Smooth muscle cell (in vitro differentiated cells): ENCODE measurements around the gene CRMP1. TPM values are rescaled to one million over a fixed set of nuclear protein-coding genes. Genes with fewer than 3 reads are reported as not detected.

Source experiments
- DNase-seq: peaks from one replicate; lab custom pipeline; 2025; ENCODE audit not compliant: unreplicated experiment; lab: John Stamatoyannopoulos, UW
- H2AFZ ChIP-seq: fragments of 200-600 bp; sonication (generic); 2 replicates; pipeline ENCODE4 v1.6.0; 2016; ENCODE audit warnings: antibody characterized with exemption, low read depth, mild to moderate bottlenecking
- H3F3A ChIP-seq: fragments of 200-600 bp; sonication (generic); 2 replicates; pipeline ENCODE4 v1.6.0; 2017; ENCODE audit warnings: antibody characterized with exemption, low read depth
- H3K27ac ChIP-seq: fragments of 200-600 bp; sonication (generic); 2 replicates; pipeline ENCODE4 v1.5.1; 2016; ENCODE audit warnings: low read depth, mild to moderate bottlenecking
- H3K27me3 ChIP-seq: fragments of 200-600 bp; sonication (generic); 2 replicates; pipeline ENCODE4 v1.6.1; 2016; ENCODE audit warnings: low read depth, mild to moderate bottlenecking
- H3K36me3 ChIP-seq: fragments of 200-600 bp; sonication (generic); 2 replicates; pipeline ENCODE4 v1.5.1; 2016; ENCODE audit warnings: low read depth
- H3K4me1 ChIP-seq: fragments of 200-600 bp; sonication (generic); 2 replicates; pipeline ENCODE4 v1.5.1; 2016; ENCODE audit warnings: low read depth
- H3K4me2 ChIP-seq: fragments of 200-600 bp; sonication (generic); 2 replicates; pipeline ENCODE4 v1.6.0; 2016; ENCODE audit warnings: mild to moderate bottlenecking
- H3K4me3 ChIP-seq: fragments of 200-600 bp; sonication (generic); 2 replicates; pipeline ENCODE4 v1.5.1; 2016; ENCODE audit warnings: mild to moderate bottlenecking
- H3K79me2 ChIP-seq: fragments of 200-600 bp; sonication (generic); 2 replicates; pipeline ENCODE4 v1.6.0; 2016; ENCODE audit warnings: low read depth, mild to moderate bottlenecking
- H3K9ac ChIP-seq: fragments of 200-600 bp; sonication (generic); 2 replicates; pipeline ENCODE4 v1.6.0; 2016; ENCODE audit warnings: low read depth
- H3K9me3 ChIP-seq: fragments of 200-600 bp; sonication (generic); replicated peaks from 2 replicates; pipeline ENCODE4 v1.5.1; 2016; ENCODE audit warnings: low read depth
- H4K20me1 ChIP-seq: fragments of 200-600 bp; sonication (generic); 2 replicates; pipeline ENCODE4 v1.6.0; 2016; ENCODE audit warnings: low read depth
- CTCF ChIP-seq: fragments of 200-600 bp; sonication (generic); IDR thresholded peaks from 2 replicates; pipeline ENCODE4 v1.5.1; 2017; ENCODE audit warnings: borderline replicate concordance, mild to moderate bottlenecking, antibody characterized with exemption; ENCODE audit not compliant: insufficient read depth, poor library complexity, severe bottlenecking
- WGBS: methylation state at CpG from one replicate; pipeline ENCODE4 v1.1.7; 2016; ENCODE audit warnings: low lambda C conversion rate; 5-methylcytosine and 5-hydroxymethylcytosine counted together
- polyA plus RNA-seq: library from polyadenylated mRNA; unstranded; fragments of >200 nt; fragmentation: Nextera tagmentation; extraction: Ambion mirVana; gene quantifications from 2 replicates; pipeline ENCODE4 v1.2.1, GENCODE V29; 2016
- total RNA-seq: library from RNA; depleted of rRNA; stranded (reverse); fragments of >200 nt; gene quantifications from 2 replicates; pipeline ENCODE4 v1.2.3, GENCODE V29; 2014

CRMP1 gene
- total and polyA plus RNA-seq, 2 experiments from 2014 or later: 12.5 to 18.6 TPM

- no peak overlapping the region for H3K4me3 ChIP-seq
- no peak overlapping the region for H2AFZ ChIP-seq
- H3K79me2 ChIP-seq: no peaks in the 10 kb centered on the region
- H3K36me3 ChIP-seq: no peaks in the 10 kb centered on the region
- no peaks in the 10 kb centered on the region for H3K9me3 ChIP-seq
- no peaks in the 10 kb centered on the region for H3F3A ChIP-seq
- H3K4me1 ChIP-seq: no peaks in the 10 kb centered on the region
- no peak overlapping the region for H3K27ac ChIP-seq
- WGBS: 100% methylated on average over 1 of the region's 1 CpG
- DNase-seq: no peak
- no peak for TF ChIP-seq CTCF
- no peaks in the 10 kb centered on the region for H3K27me3 ChIP-seq
- H3K4me2 ChIP-seq: no peak overlapping the region
- no peak overlapping the region for H3K9ac ChIP-seq
- no peaks in the 10 kb centered on the region for H4K20me1 ChIP-seq
Measured at GRCh38 chr4:5912614-5913019, 19.7 kb upstream of the CRMP1 start.

GRCh38 chr4:5908876-5909427 is 16.1 kb upstream of the CRMP1 start:
- Histone ChIP-seq H3K9ac (no peak overlapping the region), H3K27me3 (peaks cover 25% of the 10 kb centered on the region), H3K4me3 (no peak overlapping the region), H3K36me3 (no peaks in the 10 kb centered on the region), H4K20me1 (no peaks in the 10 kb centered on the region), H3F3A (no peaks in the 10 kb centered on the region), H3K27ac (no peak overlapping the region), H3K79me2 (no peaks in the 10 kb centered on the region), H3K4me1 (peaks cover 11% of the 10 kb centered on the region), H3K9me3 (no peaks in the 10 kb centered on the region), H2AFZ (no peak overlapping the region), H3K4me2 (no peak overlapping the region)
- no peak for DNase-seq
- no peak for TF ChIP-seq CTCF
- 81% methylated on average over 3 of the region's 3 CpGs for WGBS

- 35% methylated on average over 5 of the region's 5 CpGs for WGBS
- H2AFZ ChIP-seq: no peak overlapping the region
- no peak for DNase-seq
Measured at GRCh38 chr4:5906191-5906590, 13.3 kb upstream of the CRMP1 start.

More at GRCh38 chr4:5906191-5906590, 13.3 kb upstream of the CRMP1 start:
- no peaks in the 10 kb centered on the region for H3K36me3 ChIP-seq
- no peak overlapping the region for H3K4me2 ChIP-seq
- H3K79me2 ChIP-seq: no peaks in the 10 kb centered on the region
- H3K9me3 ChIP-seq: no peaks in the 10 kb centered on the region
- H3K4me1 ChIP-seq: peaks cover 11% of the 10 kb centered on the region
- H3K27me3 ChIP-seq: peaks cover 26% of the 10 kb centered on the region
- TF ChIP-seq CTCF: no peak
- no peak overlapping the region for H3K9ac ChIP-seq
- no peak overlapping the region for H3K27ac ChIP-seq
- no peaks in the 10 kb centered on the region for H4K20me1 ChIP-seq
- H3K4me3 ChIP-seq: no peak overlapping the region
- H3F3A ChIP-seq: no peaks in the 10 kb centered on the region
